Subcutaneous adipose tissue (tissue), 4 donors: ENCODE results near the gene SLC2A9. TPM values are rescaled to one million over a fixed set of nuclear protein-coding genes. Genes with fewer than 3 reads are reported as not detected.

Experiments
- CTCF ChIP-seq: fragments of 450-650 bp; IDR thresholded peaks from one replicate; pipeline ENCODE4 v1.5.1; 2016; ENCODE audit warnings: low read depth, mild to moderate bottlenecking, control low read depth, antibody characterized with exemption, moderate library complexity
- total RNA-seq, 4 donors: library from RNA; depleted of rRNA; stranded (reverse); fragments of >200 nt; gene quantifications; one replicate each; pipeline ENCODE4 v1.1.0, GENCODE V29; 2016

Gene SLC2A9
- total RNA-seq, 4 donors from 2014 or later: 4.6 to 15.8 (median 7.8) TPM

GRCh38 chr4:9929111-9929510, 92.2 kb downstream of the SLC2A9 start:
- TF ChIP-seq CTCF: no peak

GRCh38 chr4:9927341-9928007, 93.8 kb downstream of the SLC2A9 start:
- TF ChIP-seq CTCF: no peak

- no peak for TF ChIP-seq CTCF
These were observed 94.7 kb downstream of the SLC2A9 start for GRCh38 chr4:9926586-9926985.

- no peak for TF ChIP-seq CTCF
These were observed 95.4 kb downstream of the SLC2A9 start for GRCh38 chr4:9925750-9926439.

GRCh38 chr4:9924750-9925149, 96.5 kb downstream of the SLC2A9 start:
- no peak for TF ChIP-seq CTCF

GRCh38 chr4:9923195-9923812, 98.0 kb downstream of the SLC2A9 start:
- TF ChIP-seq CTCF: no peak

- no peak for TF ChIP-seq CTCF
These were observed 100.0 kb downstream of the SLC2A9 start for GRCh38 chr4:9921326-9921725.
